Measurements from ENCODE around the gene ACYP2. TPM values are rescaled to one million over a fixed set of nuclear protein-coding genes. Genes with fewer than 3 reads are reported as not detected.

ACYP2 gene
- total RNA-seq, 1 donor from 2014 or later = 5.9 TPM

GRCh38 chr2:54083021-54083420 is 32.4 kb upstream of the ACYP2 start:
- Mint-ChIP-seq H3K36me3 (ENCODE audit: low read depth) (no peaks in the 10 kb centered on the region), H3K4me1 (peaks cover 8% of the 10 kb centered on the region), H3K27ac (ENCODE audit: unreplicated experiment) (no peak overlapping the region), H3K4me3 (no peak overlapping the region), H3K9me3 (no peaks in the 10 kb centered on the region), H3K27me3 (ENCODE audit: low read depth) (peaks cover 24% of the 10 kb centered on the region)
- no peak for TF ChIP-seq CTCF (conservative IDR thresholded peaks at IDR 0.05)
- DNase-seq (ENCODE audit: low read depth, low spot score) = peak; percentile 35

GRCh38 chr2:54083445-54083844 is 32.0 kb upstream of the ACYP2 start:
- no peaks in the 10 kb centered on the region for H3K36me3 Mint-ChIP-seq (ENCODE audit: low read depth)
- no peak for DNase-seq (ENCODE audit: low read depth, low spot score)
- H3K27ac Mint-ChIP-seq (ENCODE audit: unreplicated experiment) = no peak overlapping the region
- no peaks in the 10 kb centered on the region for H3K9me3 Mint-ChIP-seq
- peaks cover 24% of the 10 kb centered on the region for H3K27me3 Mint-ChIP-seq (ENCODE audit: low read depth)
- peaks cover 9% of the 10 kb centered on the region for H3K4me1 Mint-ChIP-seq
- TF ChIP-seq CTCF (conservative IDR thresholded peaks at IDR 0.05) = no peak
- no peak overlapping the region for H3K4me3 Mint-ChIP-seq

GRCh38 chr2:54084600-54084999 is 30.8 kb upstream of the ACYP2 start:
- no peak overlapping the region for H3K27ac Mint-ChIP-seq (ENCODE audit: unreplicated experiment)
- H3K4me3 Mint-ChIP-seq = no peak overlapping the region
- peak; percentile 33 for TF ChIP-seq CTCF (conservative IDR thresholded peaks at IDR 0.05)
- H3K36me3 Mint-ChIP-seq (ENCODE audit: low read depth) = no peaks in the 10 kb centered on the region
- no peaks in the 10 kb centered on the region for H3K9me3 Mint-ChIP-seq
- peaks cover 13% of the 10 kb centered on the region for H3K4me1 Mint-ChIP-seq
- peaks cover 24% of the 10 kb centered on the region for H3K27me3 Mint-ChIP-seq (ENCODE audit: low read depth)
- no peak for DNase-seq (ENCODE audit: low read depth, low spot score)

GRCh38 chr2:54085069-54085468 is 30.3 kb upstream of the ACYP2 start:
- Mint-ChIP-seq H3K36me3 (ENCODE audit: low read depth) (no peaks in the 10 kb centered on the region), H3K9me3 (no peaks in the 10 kb centered on the region), H3K4me3 (no peak overlapping the region), H3K27ac (ENCODE audit: unreplicated experiment) (no peak overlapping the region), H3K4me1 (peaks cover 13% of the 10 kb centered on the region), H3K27me3 (ENCODE audit: low read depth) (peaks cover 24% of the 10 kb centered on the region)
- DNase-seq (ENCODE audit: low read depth, low spot score) = no peak
- no peak for TF ChIP-seq CTCF (conservative IDR thresholded peaks at IDR 0.05)

GRCh38 chr2:54086157-54086556 is 29.3 kb upstream of the ACYP2 start:
- Mint-ChIP-seq H3K4me1 (peaks cover 13% of the 10 kb centered on the region), H3K27ac (ENCODE audit: unreplicated experiment) (no peak overlapping the region), H3K27me3 (ENCODE audit: low read depth) (peaks cover 20% of the 10 kb centered on the region), H3K36me3 (ENCODE audit: low read depth) (no peaks in the 10 kb centered on the region), H3K9me3 (no peaks in the 10 kb centered on the region), H3K4me3 (no peak overlapping the region)
- TF ChIP-seq CTCF (conservative IDR thresholded peaks at IDR 0.05) = no peak
- DNase-seq (ENCODE audit: low read depth, low spot score) = no peak

- Mint-ChIP-seq H3K4me3 (no peak overlapping the region), H3K4me1 (peaks cover 14% of the 10 kb centered on the region), H3K36me3 (ENCODE audit: low read depth) (no peaks in the 10 kb centered on the region), H3K27me3 (ENCODE audit: low read depth) (peaks cover 15% of the 10 kb centered on the region), H3K9me3 (no peaks in the 10 kb centered on the region), H3K27ac (ENCODE audit: unreplicated experiment) (no peak overlapping the region)
- no peak for TF ChIP-seq CTCF (conservative IDR thresholded peaks at IDR 0.05)
- DNase-seq (ENCODE audit: low read depth, low spot score) = no peak
Observed at GRCh38 chr2:54088191-54088634, 27.2 kb upstream of the ACYP2 start.

All from neural crest cell (in vitro differentiated cells).